Caki2 (cell line): ENCODE data around the gene TTC31. TPM values are rescaled to one million over a fixed set of nuclear protein-coding genes. Genes with fewer than 3 reads are reported as not detected.
"Not testable (repeated sequence)": the region's sequence is repeated elsewhere in the genome, so short reads cannot be mapped to it uniquely, and the experiment has no call there.

Source experiments
- DNase-seq: peaks from one replicate; pipeline ENCODE4 v3.0.0-alpha.2; 2015; ENCODE audit warnings: low read depth
- in situ Hi-C: cut with HindIII; loops from 2 replicates; pipeline ENCODE4 v1.10.0; 2016; ENCODE audit warnings: low sequenced_read_pairs, low pct_unique_long_range_greater_than_20kb, mixed read lengths
- total RNA-seq: library from RNA; depleted of rRNA; stranded (reverse); fragments of >200 nt; shearing (Covaris generic); gene quantifications from 2 replicates; pipeline ENCODE4 v1.2.3, GENCODE V29; 2014; ENCODE audit warnings: low replicate concordance; rRNA removed

Gene TTC31
- total RNA-seq: 10.6 and 19.9 TPM in 2 replicates

GRCh38 chr2:74482801-74483674 is at the start of gene TTC31, which contains the start of gene CCDC142:
TSS of gene TTC31 (plus strand) at chr2:74483081. CDS start at chr2:74483096, 15 bp downstream.
TSS of gene CCDC142 (minus strand) at chr2:74482998. CDS start at chr2:74482837, 161 bp downstream.
- in situ Hi-C loops: no loop called here
- DNase-seq: peak; percentile 95

DNA sequence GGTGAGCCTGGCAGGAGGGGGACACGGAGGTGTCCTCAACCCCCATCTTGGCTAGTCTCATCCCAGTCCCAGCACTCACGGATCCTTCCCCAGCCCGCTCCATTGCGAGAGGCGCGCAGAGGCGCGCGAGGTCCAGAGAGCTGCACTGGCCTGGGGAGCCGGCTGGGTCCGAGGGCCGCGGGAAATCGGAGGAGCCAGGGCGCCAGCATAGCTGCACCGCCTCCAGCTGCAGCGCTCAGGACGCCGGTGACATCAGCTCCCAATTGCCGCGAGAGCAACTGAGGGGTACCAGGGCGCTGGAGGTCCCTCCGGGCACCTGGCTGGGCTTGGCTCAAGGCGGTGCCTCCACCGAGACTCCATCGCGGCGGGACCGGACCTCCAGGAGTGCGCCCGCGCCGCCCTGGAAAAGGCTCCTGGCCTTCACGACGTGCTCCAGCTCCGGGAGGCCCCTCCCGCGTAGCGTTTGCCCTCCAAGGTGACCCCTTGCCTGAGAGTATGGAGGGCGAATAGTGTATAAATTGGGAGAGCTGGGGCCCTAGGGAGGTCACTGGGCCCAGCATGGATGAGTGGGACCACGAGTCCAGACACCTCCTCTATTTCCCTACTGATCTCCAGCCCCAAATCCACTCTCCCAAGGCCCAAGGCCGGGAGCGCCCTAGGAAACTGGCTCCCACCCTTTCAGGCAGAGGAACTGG is 46.6 kb upstream of the TTC31 start:
- no peak for DNase-seq
- in situ Hi-C loops: no loop called here

- in situ Hi-C loops: no loop called here
- no peak for DNase-seq
Measured at GRCh38 chr2:74436848-74437695, 45.8 kb upstream of the TTC31 start.

GRCh38 chr2:74438248-74438647 is 44.6 kb upstream of the TTC31 start:
- in situ Hi-C loops: no loop called here
- DNase-seq: no peak

GRCh38 chr2:74439373-74439772 is 43.5 kb upstream of the TTC31 start:
- in situ Hi-C loops: no loop called here
- no peak for DNase-seq

GRCh38 chr2:74439803-74440377 is 43.0 kb upstream of the TTC31 start:
- DNase-seq: no peak
- in situ Hi-C loops: no loop called here

- in situ Hi-C loops: no loop called here
- peak; percentile 89 for DNase-seq
Measured at GRCh38 chr2:74440378-74441169, 42.3 kb upstream of the TTC31 start.

GRCh38 chr2:74441170-74441689 is 41.7 kb upstream of the TTC31 start:
- DNase-seq: no peak
- in situ Hi-C loops: no loop called here

GRCh38 chr2:74441690-74442482 is 41.0 kb upstream of the TTC31 start, which contains the start of gene RTKN:
TSS of gene RTKN (minus strand) at chr2:74441937. CDS start at chr2:74441816, 121 bp downstream.
- in situ Hi-C loops: no loop called here
- DNase-seq: peak; percentile 89

- in situ Hi-C loops, DNase-seq: not testable (repeated sequence)
Measured at GRCh38 chr2:74442483-74443297, 40.2 kb upstream of the TTC31 start.

DNA sequence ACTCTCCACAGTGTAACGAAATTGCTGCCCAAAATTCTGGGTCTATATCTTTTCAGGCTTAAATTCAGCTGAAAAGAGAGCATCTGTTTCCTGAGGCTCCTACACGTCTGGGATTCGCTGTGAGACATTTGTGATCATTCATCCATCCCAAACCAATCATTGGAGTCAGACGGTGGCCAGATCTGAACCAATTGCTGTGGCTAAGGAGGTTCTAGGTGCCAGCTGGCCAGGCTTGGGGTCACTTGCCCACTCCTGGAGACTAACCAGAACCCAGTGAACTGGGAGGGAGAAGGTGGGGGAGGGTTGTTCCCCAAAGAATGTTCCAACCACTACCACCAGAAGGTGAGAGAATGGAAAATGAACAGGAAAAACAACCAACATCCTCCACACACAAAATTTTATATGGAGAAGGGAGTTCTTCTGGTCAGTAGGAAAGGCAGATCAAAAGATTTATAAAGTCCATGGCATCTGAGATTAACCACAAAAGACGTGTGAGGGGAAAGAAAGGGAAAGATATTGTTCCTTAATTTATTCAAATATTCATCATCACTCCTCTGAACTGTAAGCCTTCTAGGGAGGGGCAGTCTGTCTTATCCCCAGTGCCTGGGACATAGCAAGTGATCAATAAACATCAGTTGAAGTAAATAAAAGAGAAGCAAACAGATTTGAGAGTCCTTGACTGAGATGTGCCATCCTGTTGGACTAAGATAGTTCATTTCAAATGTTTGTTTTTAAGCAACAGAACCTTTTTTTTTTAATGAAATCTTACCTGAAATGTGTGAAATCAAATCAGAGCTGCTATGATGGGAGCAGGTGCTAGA is 38.2 kb upstream of the TTC31 start:
- no peak for DNase-seq
- in situ Hi-C loops: no loop called here

GRCh38 chr2:74447230-74447999 is 35.5 kb upstream of the TTC31 start:
- in situ Hi-C loops: no loop called here
- no peak for DNase-seq

DNA sequence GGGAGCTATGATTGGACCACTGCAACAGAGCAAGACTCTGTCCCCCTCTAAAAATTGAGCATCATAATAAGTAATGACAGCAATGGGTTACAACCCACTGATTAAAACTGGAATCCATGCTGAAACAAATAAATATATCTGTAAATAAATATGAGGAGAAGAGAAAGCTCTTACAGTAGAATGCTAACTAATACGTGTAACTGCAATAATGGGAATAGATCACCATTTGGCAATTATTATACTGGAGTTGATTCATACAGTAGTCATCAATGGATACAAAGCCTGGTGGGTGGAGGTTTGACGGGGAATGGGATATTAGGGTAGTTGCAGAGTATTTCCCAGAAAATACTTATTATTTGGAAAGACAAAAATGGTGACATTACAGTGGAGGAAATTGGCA is 34.1 kb upstream of the TTC31 start:
- no peak for DNase-seq
- in situ Hi-C loops: no loop called here

DNA sequence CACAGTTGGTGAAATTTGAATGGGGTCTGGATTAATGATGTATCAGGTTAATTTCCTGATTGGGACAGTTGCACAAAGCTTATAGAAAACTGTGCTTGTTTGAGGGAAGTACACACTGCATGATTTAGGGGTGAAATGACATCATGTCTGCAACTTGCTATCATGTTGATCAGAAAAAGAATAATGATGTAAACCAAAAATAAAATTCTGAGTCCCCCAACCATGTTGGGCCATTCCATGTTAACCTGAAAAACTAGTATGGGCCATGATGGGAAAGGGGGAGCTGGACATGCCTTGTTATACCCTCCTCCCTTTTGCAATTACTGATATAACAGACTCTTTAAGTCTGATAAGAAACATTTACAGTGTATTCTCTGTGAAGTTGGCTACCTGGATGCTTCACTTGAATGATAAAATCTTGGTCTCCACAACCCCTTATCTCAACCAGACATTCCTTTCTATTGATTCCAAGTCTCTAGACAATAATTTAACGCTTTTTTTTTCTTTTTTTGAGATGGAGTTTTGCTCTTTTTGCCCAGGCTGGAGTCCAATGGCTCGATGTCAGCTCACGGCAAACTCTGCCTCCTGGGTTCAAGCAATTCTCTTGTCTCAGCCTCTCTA is 32.2 kb upstream of the TTC31 start:
- in situ Hi-C loops: no loop called here

More for the DNA sequence above, 32.2 kb upstream of the TTC31 start:
- DNase-seq: no peak
